ENCODE results near the gene S100A4.

DNA sequence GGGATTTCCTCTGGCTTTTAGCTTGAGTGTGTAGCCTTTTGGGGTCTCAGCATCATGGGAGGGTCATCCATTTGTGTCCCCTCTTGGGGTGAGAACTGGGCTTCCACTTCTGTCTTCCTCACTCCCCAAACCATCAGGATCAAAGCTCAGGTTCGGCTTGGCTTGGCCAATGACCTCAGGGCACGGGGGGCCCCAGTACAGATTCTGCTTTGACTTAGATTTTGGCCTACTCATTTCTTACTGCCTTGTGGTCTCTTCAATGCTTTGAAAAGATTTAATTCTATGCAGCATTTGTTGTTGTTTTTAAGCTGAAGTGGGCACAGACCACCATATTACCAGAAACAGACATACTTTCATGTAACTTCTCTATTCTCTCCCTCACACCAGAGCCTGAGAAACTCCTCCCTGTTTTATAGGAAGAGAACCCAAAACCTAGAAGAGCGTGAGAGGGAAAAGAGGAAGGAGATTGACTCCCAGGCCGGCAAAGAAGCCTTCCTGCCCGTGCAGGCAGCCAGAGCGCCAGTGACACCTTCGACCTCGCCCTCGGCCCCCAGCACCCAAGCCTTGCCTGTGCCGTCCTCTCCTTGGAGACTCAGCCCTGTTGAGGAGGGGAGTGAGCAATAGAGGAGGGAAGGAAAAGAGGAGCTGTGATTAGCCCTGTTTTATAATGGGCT lies 5.4 kb upstream of the S100A4 start:
- TF ChIP-seq, protein P1, sequence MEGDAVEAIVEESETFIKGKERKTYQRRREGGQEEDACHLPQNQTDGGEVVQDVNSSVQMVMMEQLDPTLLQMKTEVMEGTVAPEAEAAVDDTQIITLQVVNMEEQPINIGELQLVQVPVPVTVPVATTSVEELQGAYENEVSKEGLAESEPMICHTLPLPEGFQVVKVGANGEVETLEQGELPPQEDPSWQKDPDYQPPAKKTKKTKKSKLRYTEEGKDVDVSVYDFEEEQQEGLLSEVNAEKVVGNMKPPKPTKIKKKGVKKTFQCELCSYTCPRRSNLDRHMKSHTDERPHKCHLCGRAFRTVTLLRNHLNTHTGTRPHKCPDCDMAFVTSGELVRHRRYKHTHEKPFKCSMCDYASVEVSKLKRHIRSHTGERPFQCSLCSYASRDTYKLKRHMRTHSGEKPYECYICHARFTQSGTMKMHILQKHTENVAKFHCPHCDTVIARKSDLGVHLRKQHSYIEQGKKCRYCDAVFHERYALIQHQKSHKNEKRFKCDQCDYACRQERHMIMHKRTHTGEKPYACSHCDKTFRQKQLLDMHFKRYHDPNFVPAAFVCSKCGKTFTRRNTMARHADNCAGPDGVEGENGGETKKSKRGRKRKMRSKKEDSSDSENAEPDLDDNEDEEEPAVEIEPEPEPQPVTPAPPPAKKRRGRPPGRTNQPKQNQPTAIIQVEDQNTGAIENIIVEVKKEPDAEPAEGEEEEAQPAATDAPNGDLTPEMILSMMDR (IDR thresholded peaks at IDR 0.05), result no peak
- TF ChIP-seq POLR2AphosphoS5 (IDR thresholded peaks at IDR 0.05), result no peak
